Activated T-cell treated with anti-CD3 and anti-CD28 coated beads, Interleukin-2, amount 50 U/mL, for 4 hours (primary cell): ENCODE data around the gene METAP1. TPM values are rescaled to one million over a fixed set of nuclear protein-coding genes. Genes with fewer than 3 reads are reported as not detected.

Experiments
- ATAC-seq, 2 donors: fragments of 200-7000 bp; cut with Tn5 transposase; one replicate each; pipeline ENCODE4 v1.10.0; 2021
- DNase-seq: peaks from one replicate; pipeline ENCODE4 v3.0.0-alpha.2; 2020
- H3K27me3 Mint-ChIP-seq: one replicate; pipeline ENCODE4 v1.8.0; 2021; ENCODE audit warnings: low read depth, mixed read lengths
- H3K36me3 Mint-ChIP-seq: one replicate; pipeline ENCODE4 v1.8.0; 2022; ENCODE audit warnings: mixed read lengths; ENCODE audit not compliant: insufficient read depth
- H3K4me1 Mint-ChIP-seq: one replicate; pipeline ENCODE4 v1.8.0; 2021; ENCODE audit warnings: low read depth, mixed read lengths
- H3K4me3 Mint-ChIP-seq: one replicate; pipeline ENCODE4 v1.8.0; 2021; ENCODE audit warnings: mild to moderate bottlenecking, moderate library complexity, mixed read lengths
- H3K9me3 Mint-ChIP-seq: one replicate; pipeline ENCODE4 v1.8.0; 2021; ENCODE audit warnings: mixed read lengths
- total RNA-seq, 3 donors: library from RNA; stranded (reverse); gene quantifications; one replicate each; pipeline ENCODE4 v1.2.1, GENCODE V29; 2021

METAP1 gene
- total RNA-seq = 10 to 100 TPM; 60.5 to 70.9 (median 69.9) TPM

GRCh38 chr4:98995183-98996055 lies at the start of gene METAP1:
TSS of gene METAP1 (plus strand) at chr4:98995721. CDS start at chr4:98995754, 33 bp downstream.
- DNase-seq = peak; percentile 96
- Mint-ChIP-seq H3K27me3 (no peaks in the 10 kb centered on the region), H3K36me3 (no peaks in the 10 kb centered on the region), H3K9me3 (no peaks in the 10 kb centered on the region), H3K4me3 (peak within 1 kb of the TSS; percentile 89), H3K4me1 (peaks cover 36% of the 10 kb centered on the region)
- ATAC-seq = peak; percentile 91

DNA sequence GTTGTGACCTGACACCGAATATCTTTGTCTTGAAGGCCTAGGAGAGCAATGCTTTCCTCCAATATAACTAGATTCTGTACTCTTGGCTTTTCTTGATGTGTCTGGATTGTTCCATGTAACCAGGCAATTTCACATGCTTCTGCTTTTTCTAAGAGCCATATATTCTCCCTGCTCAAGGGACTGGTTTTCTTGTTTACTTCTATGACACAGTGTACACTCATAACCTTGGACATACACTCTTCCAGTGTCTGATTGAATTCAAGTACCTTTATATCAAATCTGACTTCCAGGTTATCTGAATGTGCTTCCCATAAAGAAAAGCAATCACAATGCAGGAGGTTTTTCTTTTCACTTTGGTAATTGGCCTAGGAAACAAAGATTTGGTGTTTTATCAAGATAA lies 49.2 kb upstream of the METAP1 start:
- H3K4me3 Mint-ChIP-seq = no peak overlapping the region
- no peaks in the 10 kb centered on the region for H3K36me3 Mint-ChIP-seq
- H3K27me3 Mint-ChIP-seq = no peaks in the 10 kb centered on the region
- H3K4me1 Mint-ChIP-seq = no peaks in the 10 kb centered on the region
- H3K9me3 Mint-ChIP-seq = no peaks in the 10 kb centered on the region
- DNase-seq (no peak), ATAC-seq (no peak)

- no peak overlapping the region for H3K4me3 Mint-ChIP-seq
- H3K36me3 Mint-ChIP-seq = no peaks in the 10 kb centered on the region
- peaks cover 5% of the 10 kb centered on the region for H3K27me3 Mint-ChIP-seq
- no peak for ATAC-seq
- H3K4me1 Mint-ChIP-seq = no peaks in the 10 kb centered on the region
- DNase-seq = no peak
- no peaks in the 10 kb centered on the region for H3K9me3 Mint-ChIP-seq
Measured at GRCh38 chr4:98950925-98951324, 44.6 kb upstream of the METAP1 start.

GRCh38 chr4:98951710-98952109 lies 43.8 kb upstream of the METAP1 start:
- ATAC-seq (no peak), DNase-seq (no peak)
- no peaks in the 10 kb centered on the region for H3K9me3 Mint-ChIP-seq
- H3K4me3 Mint-ChIP-seq = no peak overlapping the region
- H3K36me3 Mint-ChIP-seq = no peaks in the 10 kb centered on the region
- peaks cover 5% of the 10 kb centered on the region for H3K27me3 Mint-ChIP-seq
- no peaks in the 10 kb centered on the region for H3K4me1 Mint-ChIP-seq

GRCh38 chr4:98955229-98955628 lies 40.3 kb upstream of the METAP1 start:
- Mint-ChIP-seq H3K36me3 (no peaks in the 10 kb centered on the region), H3K9me3 (no peaks in the 10 kb centered on the region), H3K27me3 (peaks cover 5% of the 10 kb centered on the region), H3K4me3 (no peak overlapping the region), H3K4me1 (no peaks in the 10 kb centered on the region)
- DNase-seq = no peak
- no peak for ATAC-seq

DNA sequence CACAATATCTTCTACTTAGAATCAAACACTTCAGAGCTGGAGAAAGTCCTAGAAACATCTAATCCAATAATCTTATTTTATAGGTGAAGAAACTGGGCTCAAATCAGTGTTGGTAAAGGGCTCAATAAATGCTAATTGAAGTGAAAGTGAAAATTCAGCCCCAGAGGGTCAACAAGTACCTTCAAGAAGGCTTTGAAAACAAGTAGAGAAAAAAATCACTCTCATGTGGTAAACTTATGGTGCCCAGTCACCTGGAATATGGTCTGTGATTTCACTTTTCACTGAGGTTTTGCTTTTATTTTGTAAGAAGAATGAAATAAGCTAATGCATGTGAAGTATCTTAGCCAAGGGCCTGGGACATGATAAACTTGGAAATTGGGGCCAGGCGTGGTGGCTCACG lies 37.5 kb upstream of the METAP1 start:
- ATAC-seq (no peak), DNase-seq (no peak)
- no peaks in the 10 kb centered on the region for H3K36me3 Mint-ChIP-seq
- H3K27me3 Mint-ChIP-seq = peaks cover 5% of the 10 kb centered on the region
- H3K4me1 Mint-ChIP-seq = no peaks in the 10 kb centered on the region
- H3K4me3 Mint-ChIP-seq = no peak overlapping the region
- H3K9me3 Mint-ChIP-seq = no peaks in the 10 kb centered on the region

- no peaks in the 10 kb centered on the region for H3K9me3 Mint-ChIP-seq
- H3K4me1 Mint-ChIP-seq = no peaks in the 10 kb centered on the region
- H3K4me3 Mint-ChIP-seq = no peak overlapping the region
- H3K36me3 Mint-ChIP-seq = no peaks in the 10 kb centered on the region
- peaks cover 5% of the 10 kb centered on the region for H3K27me3 Mint-ChIP-seq
- no peak for DNase-seq
- ATAC-seq = no peak
Measured at GRCh38 chr4:98959411-98959810, 36.1 kb upstream of the METAP1 start.

DNA sequence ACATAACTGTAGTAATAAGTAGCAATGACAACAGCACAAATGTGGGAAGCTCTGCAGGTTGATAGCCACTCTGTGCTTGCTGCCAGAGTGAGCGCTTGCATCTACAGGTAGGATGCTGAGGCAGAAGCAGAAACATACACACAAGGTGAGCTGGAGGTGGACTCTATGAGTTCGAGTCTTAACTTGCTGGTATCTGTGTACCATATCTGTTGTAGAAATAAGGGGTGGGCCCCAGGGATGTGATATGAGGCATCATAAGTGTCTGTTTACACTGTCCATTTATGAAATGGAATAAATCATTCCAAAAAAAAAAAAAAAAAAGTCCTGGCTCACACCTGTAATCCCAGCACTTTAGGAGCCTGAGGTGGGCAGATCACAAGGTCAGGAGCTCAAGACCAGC lies 33.8 kb upstream of the METAP1 start:
- Mint-ChIP-seq H3K9me3 (no peaks in the 10 kb centered on the region), H3K4me3 (no peak overlapping the region), H3K4me1 (no peaks in the 10 kb centered on the region), H3K36me3 (no peaks in the 10 kb centered on the region), H3K27me3 (no peaks in the 10 kb centered on the region)
- no peak for ATAC-seq
- DNase-seq = no peak

GRCh38 chr4:98963538-98964433 lies 31.7 kb upstream of the METAP1 start:
- Mint-ChIP-seq H3K27me3 (peaks cover 5% of the 10 kb centered on the region), H3K4me1 (no peaks in the 10 kb centered on the region)

GRCh38 chr4:98966926-98967325 lies 28.6 kb upstream of the METAP1 start:
- ATAC-seq (no peak), DNase-seq (no peak)
- Mint-ChIP-seq H3K4me3 (no peak overlapping the region), H3K9me3 (no peaks in the 10 kb centered on the region), H3K27me3 (peaks cover 5% of the 10 kb centered on the region), H3K36me3 (no peaks in the 10 kb centered on the region), H3K4me1 (no peaks in the 10 kb centered on the region)

More at GRCh38 chr4:98963538-98964433, 31.7 kb upstream of the METAP1 start:
- DNase-seq (no peak), ATAC-seq (no peak)
- Mint-ChIP-seq H3K9me3 (no peaks in the 10 kb centered on the region), H3K4me3 (no peak overlapping the region), H3K36me3 (no peaks in the 10 kb centered on the region)

- peaks cover 5% of the 10 kb centered on the region for H3K27me3 Mint-ChIP-seq
- H3K4me3 Mint-ChIP-seq = no peak overlapping the region
- DNase-seq (no peak), ATAC-seq (no peak)
- no peaks in the 10 kb centered on the region for H3K9me3 Mint-ChIP-seq
- no peaks in the 10 kb centered on the region for H3K4me1 Mint-ChIP-seq
- no peaks in the 10 kb centered on the region for H3K36me3 Mint-ChIP-seq
Measured at GRCh38 chr4:98967786-98968329, 27.7 kb upstream of the METAP1 start.

GRCh38 chr4:98969878-98970785 lies 25.4 kb upstream of the METAP1 start:
- DNase-seq = no peak
- Mint-ChIP-seq H3K9me3 (no peaks in the 10 kb centered on the region), H3K36me3 (no peaks in the 10 kb centered on the region), H3K4me3 (no peak overlapping the region), H3K27me3 (peaks cover 5% of the 10 kb centered on the region), H3K4me1 (no peaks in the 10 kb centered on the region)
- ATAC-seq = no peak

GRCh38 chr4:98976716-98977115 lies 18.8 kb upstream of the METAP1 start:
- DNase-seq (no peak), ATAC-seq (no peak)
- Mint-ChIP-seq H3K27me3 (peaks cover 4% of the 10 kb centered on the region), H3K4me3 (no peak overlapping the region), H3K36me3 (no peaks in the 10 kb centered on the region), H3K4me1 (no peaks in the 10 kb centered on the region), H3K9me3 (no peaks in the 10 kb centered on the region)

- Mint-ChIP-seq H3K4me1 (no peaks in the 10 kb centered on the region), H3K9me3 (no peaks in the 10 kb centered on the region), H3K36me3 (no peaks in the 10 kb centered on the region), H3K27me3 (peaks cover 4% of the 10 kb centered on the region), H3K4me3 (no peak overlapping the region)
- ATAC-seq (no peak), DNase-seq (no peak)
Measured at GRCh38 chr4:98977557-98977956, 18.0 kb upstream of the METAP1 start.
